Inferior parietal cortex (tissue), 1 donor: ENCODE data around the gene GRIPAP1.
"Not testable (repeated sequence)": the region's sequence is repeated elsewhere in the genome, so short reads cannot be mapped to it uniquely, and the experiment has no call there.

Experiments
- DNase-seq: peaks from one replicate; pipeline ENCODE4 v3.0.0-alpha.2; 2016; ENCODE audit errors: extremely low spot score

The GRIPAP1 gene

GRCh38 chrX:48997865-48998264, 4.2 kb downstream of the GRIPAP1 start:
- DNase-seq = no peak

GRCh38 chrX:48997455-48997854, 4.6 kb downstream of the GRIPAP1 start:
- no peak for DNase-seq

GRCh38 chrX:48996969-48997368, 5.1 kb downstream of the GRIPAP1 start:
- no peak for DNase-seq

GRCh38 chrX:48992341-48992740, 9.7 kb downstream of the GRIPAP1 start:
- no peak for DNase-seq

- DNase-seq = no peak
Measured at GRCh38 chrX:48989483-48989882, 12.6 kb downstream of the GRIPAP1 start.

- DNase-seq = no peak
Measured at GRCh38 chrX:48983896-48984295, 18.2 kb downstream of the GRIPAP1 start.

- DNase-seq = no peak
Measured at GRCh38 chrX:48983081-48983480, 19.0 kb downstream of the GRIPAP1 start.

GRCh38 chrX:48981178-48981577, 20.9 kb downstream of the GRIPAP1 start:
- no peak for DNase-seq

GRCh38 chrX:48980341-48980740, 21.7 kb downstream of the GRIPAP1 start:
- not testable (repeated sequence) for DNase-seq

GRCh38 chrX:48978226-48978625, 23.8 kb downstream of the GRIPAP1 start:
- DNase-seq = no peak

GRCh38 chrX:48976086-48976485, 26.0 kb downstream of the GRIPAP1 start:
- no peak for DNase-seq

GRCh38 chrX:48975541-48975940, 26.5 kb downstream of the GRIPAP1 start:
- DNase-seq = no peak

GRCh38 chrX:48975041-48975440, 27.0 kb downstream of the GRIPAP1 start:
- no peak for DNase-seq

- no peak for DNase-seq
Measured at GRCh38 chrX:48974574-48974973, 27.5 kb downstream of the GRIPAP1 start.

- DNase-seq = no peak
Measured at GRCh38 chrX:48974033-48974432, 28.0 kb downstream of the GRIPAP1 start.

GRCh38 chrX:48972220-48973164, 29.6 kb downstream of the GRIPAP1 start:
- peak; percentile 25 for DNase-seq

- DNase-seq = no peak
Measured at GRCh38 chrX:48971249-48972219, 30.5 kb downstream of the GRIPAP1 start, which contains the start of gene KCND1. KCND1 (minus strand) TSS chrX:48971844; CDS start chrX:48970271, 1,573 bp downstream.

GRCh38 chrX:48969471-48969870, 32.6 kb downstream of the GRIPAP1 start:
- no peak for DNase-seq

- no peak for DNase-seq
Measured at GRCh38 chrX:48968377-48968776, 33.7 kb downstream of the GRIPAP1 start.

- no peak for DNase-seq
Measured at GRCh38 chrX:48966796-48967579, 35.1 kb downstream of the GRIPAP1 start.

- no peak for DNase-seq
Measured at GRCh38 chrX:48965959-48966358, 36.1 kb downstream of the GRIPAP1 start.
